Sigmoid colon (tissue), 7 donors: ENCODE measurements around the gene MAML1. TPM values are rescaled to one million over a fixed set of nuclear protein-coding genes. Genes with fewer than 3 reads are reported as not detected.

Source experiments
- DNase-seq: peaks from one replicate; pipeline ENCODE4 v3.0.0-alpha.2; 2019
- H3K27ac ChIP-seq, 4 donors: fragments of 200-600 bp; sonication (generic); one replicate each; pipeline ENCODE4 v1.5.1; 2016 to 2019; ENCODE audit warnings: mild to moderate bottlenecking in 1 of 4
- H3K27me3 ChIP-seq, 3 donors: fragments of 200-600 bp; sonication (generic); one replicate each; pipeline ENCODE4 v1.5.1; 2019; ENCODE audit warnings: mild to moderate bottlenecking in 1 of 3
- H3K36me3 ChIP-seq, 4 donors: fragments of 200-600 bp; sonication (generic); one replicate each; pipeline ENCODE4 v1.5.1; 2016 to 2019
- H3K4me1 ChIP-seq, 4 donors: fragments of 200-600 bp; sonication (generic); one replicate each; pipeline ENCODE4 v1.5.1; 2017 to 2019
- H3K4me3 ChIP-seq, 4 donors: fragments of 200-600 bp; sonication (generic); one replicate each; pipeline ENCODE4 v1.5.1; 2017 to 2019; ENCODE audit warnings: mild to moderate bottlenecking in 2 of 4, moderate library complexity in 1 of 4
- H3K9me3 ChIP-seq, 4 donors: fragments of 200-600 bp in 3 of 4; sonication (generic) in 3 of 4; one replicate each; pipeline versions ENCODE4 v1.5.1 to v1.6.1; 2013 to 2019
- EP300 ChIP-seq, 4 donors: sonication (generic); formaldehyde crosslinking; IDR thresholded peaks; one replicate each; pipeline ENCODE4 v1.6.1; 2017; ENCODE audit warnings: antibody characterized with exemption in 4 of 4
- POLR2A ChIP-seq, 2 donors: fragments of 450-650 bp; IDR thresholded peaks; one replicate each; pipeline ENCODE4 v1.6.1; 2016; ENCODE audit warnings: antibody characterized with exemption in 2 of 2, mild to moderate bottlenecking in 2 of 2, moderate library complexity in 2 of 2
- POLR2AphosphoS5 ChIP-seq, 4 donors: sonication (generic); formaldehyde crosslinking; IDR thresholded peaks; one replicate each; pipeline ENCODE4 v1.6.1; 2017; ENCODE audit warnings: antibody characterized with exemption in 4 of 4
- whole genome bisulfite sequencing, 2 donors: extraction: QIAGEN DNeasy Blood & Tissue Kit; methylation state at CpG; one replicate each; pipeline ENCODE4 v1.1.7; 2013; 5-methylcytosine and 5-hydroxymethylcytosine counted together
- intact Hi-C: fragments of 100-400 bp; cut with DNase I; formaldehyde crosslinking; loops from one replicate; pipeline ENCODE4 v1.15.1; 2023
- polyA plus RNA-seq, 3 donors: library from polyadenylated mRNA; stranded (reverse); fragments of 200-250 nt; gene quantifications; one replicate each; pipeline ENCODE4 v1.2.3, GENCODE V29; 2013
- total RNA-seq, 4 donors: library from RNA; depleted of rRNA; stranded (reverse); fragments of >200 nt; gene quantifications; one replicate each; pipeline ENCODE4 v1.1.0, GENCODE V29; 2016
- TF ChIP-seq, protein P1 (sequence below), 4 experiments: fragments of 450-650 bp in 3 of 4; fragments of 200-600 bp in 1 of 4; IDR thresholded peaks; one replicate each; pipeline ENCODE4 v1.5.1; 2016 to 2019; ENCODE audit warnings: antibody characterized with exemption in 4 of 4, mild to moderate bottlenecking in 3 of 4, moderate library complexity in 2 of 4
- donor health status: healthy with polysubstance abuse.
- donor health status: Bipolar disorder and iron deficiency.
- donor health status: healthy.

MAML1 gene
- total and polyA plus RNA-seq, 7 donors, result 7.2 to 30.2 (median 18.1) TPM

DNA sequence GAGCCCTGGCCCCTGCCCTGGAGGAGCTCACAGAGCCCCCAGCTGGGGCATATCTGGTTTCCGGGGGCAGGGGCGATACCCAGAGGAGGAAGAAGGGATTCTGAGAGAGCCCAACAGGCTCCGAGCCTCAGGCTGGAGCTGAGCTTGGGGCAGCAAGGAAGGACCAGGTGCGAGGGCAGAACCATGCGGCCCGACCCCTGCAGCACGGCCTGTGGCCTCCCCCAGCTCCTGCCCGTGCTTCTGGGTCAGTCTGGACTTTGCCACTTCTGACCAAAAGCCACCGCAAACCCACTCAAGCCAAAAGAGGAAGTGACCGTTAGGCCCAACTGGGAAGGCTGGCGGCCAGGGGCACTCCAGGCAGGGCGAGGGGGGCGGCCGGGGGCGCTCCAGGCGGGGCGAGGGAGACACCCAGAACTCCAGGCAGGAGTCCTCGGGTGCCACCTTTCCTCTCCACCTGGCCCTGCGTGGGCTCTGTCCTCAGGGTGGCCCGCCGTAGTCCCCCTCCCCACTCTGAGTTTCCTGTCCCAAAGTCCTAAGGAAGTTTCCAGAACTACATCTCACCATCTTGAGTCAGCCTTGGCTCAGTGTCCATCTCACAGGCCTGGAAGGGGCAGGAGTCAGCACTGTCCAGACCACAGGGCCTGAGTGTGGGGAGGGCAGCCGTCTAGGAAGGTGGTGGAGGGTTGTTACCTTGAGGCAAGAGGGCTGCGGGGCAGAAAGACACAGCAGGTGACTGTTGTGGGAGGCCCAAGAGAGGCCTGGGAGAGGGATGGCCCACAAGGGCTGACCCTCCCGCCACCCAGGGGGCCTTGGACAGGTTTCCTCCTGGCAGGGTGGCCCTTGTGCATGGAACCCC, 60.2 kb downstream of the MAML1 start:
- Histone ChIP-seq H3K9me3 (no peaks in the 10 kb centered on the region), H3K4me3 (no peak overlapping the region), H3K27me3 (no peaks in the 10 kb centered on the region), H3K4me1 (peaks cover 0 to 40% (median 33%) of the 10 kb centered on the region in 4 donors), H3K27ac (peak overlapping the region; percentile 46 to 61 (median 53)), H3K36me3 (peaks cover 4 to 9% (median 6%) of the 10 kb centered on the region in 4 donors)
- TF ChIP-seq POLR2A (IDR thresholded peaks at IDR 0.05), result no peak
- TF ChIP-seq POLR2AphosphoS5 (IDR thresholded peaks at IDR 0.05), result no peak
- TF ChIP-seq, protein P1, sequence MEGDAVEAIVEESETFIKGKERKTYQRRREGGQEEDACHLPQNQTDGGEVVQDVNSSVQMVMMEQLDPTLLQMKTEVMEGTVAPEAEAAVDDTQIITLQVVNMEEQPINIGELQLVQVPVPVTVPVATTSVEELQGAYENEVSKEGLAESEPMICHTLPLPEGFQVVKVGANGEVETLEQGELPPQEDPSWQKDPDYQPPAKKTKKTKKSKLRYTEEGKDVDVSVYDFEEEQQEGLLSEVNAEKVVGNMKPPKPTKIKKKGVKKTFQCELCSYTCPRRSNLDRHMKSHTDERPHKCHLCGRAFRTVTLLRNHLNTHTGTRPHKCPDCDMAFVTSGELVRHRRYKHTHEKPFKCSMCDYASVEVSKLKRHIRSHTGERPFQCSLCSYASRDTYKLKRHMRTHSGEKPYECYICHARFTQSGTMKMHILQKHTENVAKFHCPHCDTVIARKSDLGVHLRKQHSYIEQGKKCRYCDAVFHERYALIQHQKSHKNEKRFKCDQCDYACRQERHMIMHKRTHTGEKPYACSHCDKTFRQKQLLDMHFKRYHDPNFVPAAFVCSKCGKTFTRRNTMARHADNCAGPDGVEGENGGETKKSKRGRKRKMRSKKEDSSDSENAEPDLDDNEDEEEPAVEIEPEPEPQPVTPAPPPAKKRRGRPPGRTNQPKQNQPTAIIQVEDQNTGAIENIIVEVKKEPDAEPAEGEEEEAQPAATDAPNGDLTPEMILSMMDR (IDR thresholded peaks at IDR 0.05), result no peak
- TF ChIP-seq EP300 (IDR thresholded peaks at IDR 0.05), result no peak
- peak; percentile 71 for DNase-seq
- 71 to 87% methylated on average over 24 of the region's 24 CpGs for WGBS, 2 donors
- intact Hi-C loops, result loop anchor here (2.0 kb wide), 1 partner anchor 30 kb away; no protein-coding TSS in a partner anchor

- TF ChIP-seq POLR2AphosphoS5 (IDR thresholded peaks at IDR 0.05) (peak in 2 of 4 donors; percentile 18 to 33), EP300 (IDR thresholded peaks at IDR 0.05) (no peak)
- intact Hi-C loops, result loop anchor here (2.0 kb wide), 1 partner anchor 31 kb away; no protein-coding TSS in a partner anchor
- DNase-seq, result peak; percentile 90
- WGBS, 2 donors, result 37 to 71% methylated on average over 19 of the region's 19 CpGs
- Histone ChIP-seq H3K4me3 (peak within 1 kb of the TSS in 2 of 4 donors; percentile 18 to 62), H3K27ac (peak within 1 kb of the TSS; percentile 46 to 61 (median 53)), H3K9me3 (no peaks in the 10 kb centered on the region), H3K36me3 (peaks cover 11 to 17% (median 14%) of the 10 kb centered on the region in 4 donors), H3K4me1 (peaks cover 0 to 40% (median 33%) of the 10 kb centered on the region in 4 donors), H3K27me3 (no peaks in the 10 kb centered on the region)
Observed at GRCh38 chr5:179793468-179794139, 61.0 kb downstream of the MAML1 start, which contains the start of gene LTC4S. TSS of gene LTC4S (plus strand) at chr5:179793986. CDS start at chr5:179794081, 95 bp downstream.

DNA sequence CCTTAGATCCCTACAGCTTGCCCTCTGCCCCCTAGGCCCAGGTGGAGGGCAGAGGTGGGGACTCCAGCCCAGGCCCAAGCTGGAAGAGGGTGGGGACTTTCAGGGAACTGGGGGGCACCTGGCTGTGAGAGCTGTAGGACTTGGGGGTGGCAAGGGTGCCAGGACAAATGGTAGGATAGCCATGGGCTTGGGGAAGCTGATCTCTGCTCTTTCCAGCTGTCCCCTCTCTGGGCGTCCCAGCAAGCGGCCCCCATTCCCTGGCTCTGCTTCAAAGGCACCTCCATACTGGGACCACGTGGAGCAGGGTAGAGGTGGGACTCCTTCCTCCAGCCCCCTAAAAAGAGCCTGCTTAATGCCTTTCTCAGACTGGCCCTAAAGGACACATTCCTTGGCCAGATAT, 61.5 kb downstream of the MAML1 start:
- Histone ChIP-seq H3K36me3 (peaks cover 17 to 22% (median 20%) of the 10 kb centered on the region in 4 donors), H3K27ac (peak overlapping the region; percentile 46 to 61 (median 53))
- peak; percentile 63 for DNase-seq

GRCh38 chr5:179794575-179794974, 62.0 kb downstream of the MAML1 start:
- intact Hi-C loops, result no loop called here
- 95 to 97% methylated on average over 3 of the region's 3 CpGs for WGBS, 2 donors

More for the DNA sequence above, 61.5 kb downstream of the MAML1 start:
- no peak for TF ChIP-seq POLR2AphosphoS5 (IDR thresholded peaks at IDR 0.05)
- TF ChIP-seq EP300 (IDR thresholded peaks at IDR 0.05), result no peak
- TF ChIP-seq POLR2A (IDR thresholded peaks at IDR 0.05), result no peak
- TF ChIP-seq, protein P1 (IDR thresholded peaks at IDR 0.05), result no peak
- no peaks in the 10 kb centered on the region for H3K27me3 ChIP-seq
- peaks cover 0 to 40% (median 33%) of the 10 kb centered on the region in 4 donors for H3K4me1 ChIP-seq
- intact Hi-C loops, result no loop called here
- H3K4me3 ChIP-seq, result peak overlapping the region in 2 of 4 donors; percentile 18 to 62
- WGBS, 2 donors, result 71 to 76% methylated on average over 3 of the region's 3 CpGs
- no peaks in the 10 kb centered on the region for H3K9me3 ChIP-seq

More at GRCh38 chr5:179794575-179794974, 62.0 kb downstream of the MAML1 start:
- TF ChIP-seq EP300 (IDR thresholded peaks at IDR 0.05), result no peak
- TF ChIP-seq, protein P1 (IDR thresholded peaks at IDR 0.05), result no peak
- TF ChIP-seq POLR2AphosphoS5 (IDR thresholded peaks at IDR 0.05), result no peak
- no peak for TF ChIP-seq POLR2A (IDR thresholded peaks at IDR 0.05)
- Histone ChIP-seq H3K4me1 (peaks cover 0 to 40% (median 33%) of the 10 kb centered on the region in 4 donors), H3K36me3 (peaks cover 21 to 26% (median 24%) of the 10 kb centered on the region in 4 donors), H3K9me3 (no peaks in the 10 kb centered on the region), H3K27me3 (no peaks in the 10 kb centered on the region), H3K4me3 (peak overlapping the region in 1 of 4 donors; percentile 62), H3K27ac (peak overlapping the region in 2 of 4 donors; percentile 46 to 55)
- DNase-seq, result peak; percentile 69
